Effector memory CD4-positive, alpha-beta T cell (primary cell): Measurements from ENCODE around the gene ARHGAP24.

Source experiments
- DNase-seq, 3 donors: peaks; one replicate each; pipeline ENCODE4 v3.0.0-alpha.2; 2020
- H3K27ac ChIP-seq: 2 replicates; pipeline ENCODE4 v1.7.0; 2013; ENCODE audit warnings: mild to moderate bottlenecking, low read length, moderate library complexity; ENCODE audit not compliant: insufficient read depth, poor library complexity, severe bottlenecking
- H3K27me3 ChIP-seq: replicated peaks from 2 replicates; pipeline ENCODE4 v1.7.0; 2013; ENCODE audit warnings: mild to moderate bottlenecking, low read length; ENCODE audit not compliant: insufficient read depth, control insufficient read depth, poor library complexity, severe bottlenecking
- H3K36me3 ChIP-seq: 2 replicates; pipeline ENCODE4 v1.7.0; 2013; ENCODE audit warnings: mild to moderate bottlenecking, low read length, moderate library complexity; ENCODE audit not compliant: control insufficient read depth, insufficient read depth
- H3K4me1 ChIP-seq: 2 replicates; pipeline ENCODE4 v1.7.0; 2013; ENCODE audit warnings: low read length, mild to moderate bottlenecking; ENCODE audit not compliant: control insufficient read depth, insufficient read depth, poor library complexity, severe bottlenecking
- H3K4me3 ChIP-seq: 2 replicates; pipeline ENCODE4 v1.7.0; 2013; ENCODE audit warnings: low read length, low read depth, mild to moderate bottlenecking; ENCODE audit not compliant: insufficient read depth, poor library complexity, severe bottlenecking
- H3K9me3 ChIP-seq: 2 replicates; pipeline ENCODE4 v1.7.0; 2013; ENCODE audit warnings: mild to moderate bottlenecking, low read length, moderate library complexity; ENCODE audit not compliant: control insufficient read depth

The ARHGAP24 gene

GRCh38 chr4:85761803-85762528, 287.0 kb downstream of the ARHGAP24 start:
- no peak for DNase-seq

GRCh38 chr4:85762529-85762871, 287.6 kb downstream of the ARHGAP24 start:
- Histone ChIP-seq H3K9me3 (no peaks in the 10 kb centered on the region), H3K4me3 (no peak overlapping the region), H3K36me3 (no peaks in the 10 kb centered on the region), H3K4me1 (no peaks in the 10 kb centered on the region), H3K27ac (no peak overlapping the region), H3K27me3 (no peaks in the 10 kb centered on the region)
- DNase-seq, result no peak

More at GRCh38 chr4:85761803-85762528, 287.0 kb downstream of the ARHGAP24 start:
- no peaks in the 10 kb centered on the region for H3K27me3 ChIP-seq
- no peaks in the 10 kb centered on the region for H3K36me3 ChIP-seq
- H3K9me3 ChIP-seq, result no peaks in the 10 kb centered on the region
- no peak overlapping the region for H3K4me3 ChIP-seq
- no peaks in the 10 kb centered on the region for H3K4me1 ChIP-seq
- H3K27ac ChIP-seq, result no peak overlapping the region

GRCh38 chr4:85763202-85763601, 288.3 kb downstream of the ARHGAP24 start:
- no peak overlapping the region for H3K4me3 ChIP-seq
- no peak for DNase-seq
- no peaks in the 10 kb centered on the region for H3K36me3 ChIP-seq
- H3K27me3 ChIP-seq, result no peaks in the 10 kb centered on the region
- H3K9me3 ChIP-seq, result no peaks in the 10 kb centered on the region
- H3K4me1 ChIP-seq, result no peaks in the 10 kb centered on the region
- H3K27ac ChIP-seq, result no peak overlapping the region

- H3K36me3 ChIP-seq, result no peaks in the 10 kb centered on the region
- no peak overlapping the region for H3K27ac ChIP-seq
- no peak for DNase-seq
- no peaks in the 10 kb centered on the region for H3K27me3 ChIP-seq
- H3K9me3 ChIP-seq, result no peaks in the 10 kb centered on the region
- no peaks in the 10 kb centered on the region for H3K4me1 ChIP-seq
- no peak overlapping the region for H3K4me3 ChIP-seq
These were observed 292.7 kb downstream of the ARHGAP24 start for GRCh38 chr4:85767649-85768048.

GRCh38 chr4:85769009-85769408, 294.1 kb downstream of the ARHGAP24 start:
- DNase-seq, result no peak
- H3K9me3 ChIP-seq, result no peaks in the 10 kb centered on the region
- H3K36me3 ChIP-seq, result no peaks in the 10 kb centered on the region
- no peaks in the 10 kb centered on the region for H3K4me1 ChIP-seq
- H3K4me3 ChIP-seq, result no peak overlapping the region
- no peaks in the 10 kb centered on the region for H3K27me3 ChIP-seq
- no peak overlapping the region for H3K27ac ChIP-seq

- Histone ChIP-seq H3K4me3 (no peak overlapping the region), H3K36me3 (no peaks in the 10 kb centered on the region), H3K27ac (no peak overlapping the region), H3K27me3 (no peaks in the 10 kb centered on the region), H3K4me1 (no peaks in the 10 kb centered on the region), H3K9me3 (no peaks in the 10 kb centered on the region)
- DNase-seq, result no peak
These were observed 297.5 kb downstream of the ARHGAP24 start for GRCh38 chr4:85772470-85772869.

- no peaks in the 10 kb centered on the region for H3K27me3 ChIP-seq
- no peak overlapping the region for H3K27ac ChIP-seq
- no peaks in the 10 kb centered on the region for H3K9me3 ChIP-seq
- no peak for DNase-seq
- H3K4me3 ChIP-seq, result no peak overlapping the region
- H3K4me1 ChIP-seq, result no peaks in the 10 kb centered on the region
- H3K36me3 ChIP-seq, result no peaks in the 10 kb centered on the region
These were observed 298.4 kb downstream of the ARHGAP24 start for GRCh38 chr4:85773372-85773771.

GRCh38 chr4:85774000-85774399, 299.1 kb downstream of the ARHGAP24 start:
- Histone ChIP-seq H3K9me3 (no peaks in the 10 kb centered on the region), H3K27me3 (no peaks in the 10 kb centered on the region), H3K27ac (no peak overlapping the region), H3K4me1 (no peaks in the 10 kb centered on the region), H3K4me3 (no peak overlapping the region), H3K36me3 (no peaks in the 10 kb centered on the region)
- DNase-seq, result no peak

- H3K27me3 ChIP-seq, result no peaks in the 10 kb centered on the region
- no peak overlapping the region for H3K27ac ChIP-seq
- no peaks in the 10 kb centered on the region for H3K9me3 ChIP-seq
- H3K36me3 ChIP-seq, result no peaks in the 10 kb centered on the region
- no peak for DNase-seq
- no peak overlapping the region for H3K4me3 ChIP-seq
- H3K4me1 ChIP-seq, result no peaks in the 10 kb centered on the region
These were observed 299.5 kb downstream of the ARHGAP24 start for GRCh38 chr4:85774489-85774888.

GRCh38 chr4:85776096-85776495, 301.1 kb downstream of the ARHGAP24 start:
- Histone ChIP-seq H3K27me3 (no peaks in the 10 kb centered on the region), H3K4me1 (no peaks in the 10 kb centered on the region), H3K4me3 (no peak overlapping the region), H3K9me3 (no peaks in the 10 kb centered on the region), H3K27ac (no peak overlapping the region), H3K36me3 (no peaks in the 10 kb centered on the region)
- no peak for DNase-seq
